Peyer's patch (tissue), 4 donors: ENCODE results near the gene SRSF9. TPM values are rescaled to one million over a fixed set of nuclear protein-coding genes. Genes with fewer than 3 reads are reported as not detected.

ENCODE experiments used
- DNase-seq, 3 donors: peaks; one replicate each; pipeline ENCODE4 v3.0.0-alpha.2; 2017 to 2019
- H3K27ac ChIP-seq, 4 donors: fragments of 200-600 bp; sonication (generic); one replicate each; pipeline ENCODE4 v1.5.1; 2016 to 2019
- H3K27me3 ChIP-seq, 2 donors: fragments of 200-600 bp; sonication (generic); one replicate each; pipeline ENCODE4 v1.5.1; 2019
- H3K36me3 ChIP-seq, 3 donors: fragments of 200-600 bp; sonication (generic); one replicate each; pipeline ENCODE4 v1.5.1; 2016 to 2019
- H3K4me1 ChIP-seq, 4 donors: fragments of 200-600 bp; sonication (generic); one replicate each; pipeline ENCODE4 v1.5.1; 2016 to 2019
- H3K4me3 ChIP-seq, 4 donors: fragments of 200-600 bp; sonication (generic); 1 replicate in 3 of 4; 2 replicates in 1 of 4; pipeline ENCODE4 v1.5.1; 2016 to 2019; ENCODE audit warnings: mild to moderate bottlenecking in 1 of 4
- H3K9me3 ChIP-seq, 4 donors: fragments of 200-600 bp; sonication (generic); one replicate each; pipeline ENCODE4 v1.5.1; 2016 to 2019; ENCODE audit warnings: mild to moderate bottlenecking in 1 of 4
- CTCF ChIP-seq, 6 experiments: fragments of 450-650 bp in 4 of 6; fragments of 200-600 bp in 2 of 6; sonication (generic) in 1 of 6; IDR thresholded peaks; one replicate each; pipeline ENCODE4 v1.5.1; 2017 to 2019; ENCODE audit warnings: antibody characterized with exemption in 6 of 6, mild to moderate bottlenecking in 3 of 6, moderate library complexity in 1 of 6
- POLR2A ChIP-seq, 2 donors: fragments of 450-650 bp; IDR thresholded peaks; one replicate each; pipeline ENCODE4 v1.5.1; 2017; ENCODE audit warnings: antibody characterized with exemption in 2 of 2, mild to moderate bottlenecking in 2 of 2, moderate library complexity in 2 of 2
- total RNA-seq, 4 donors: library from RNA; depleted of rRNA; stranded (reverse); fragments of >200 nt; gene quantifications; one replicate each; pipeline ENCODE4 v1.1.0, GENCODE V29; 2016

Gene SRSF9
- total RNA-seq, 4 donors from 2014 or later = 59.9 to 144 (median 78.1) TPM

GRCh38 chr12:120428597-120429229 is 40.8 kb downstream of the SRSF9 start:
- TF ChIP-seq CTCF (IDR thresholded peaks at IDR 0.05) = no peak
- no peaks in the 10 kb centered on the region for H3K9me3 ChIP-seq
- no peak for DNase-seq
- no peak overlapping the region for H3K27ac ChIP-seq
- H3K27me3 ChIP-seq = no peaks in the 10 kb centered on the region
- H3K36me3 ChIP-seq = no peaks in the 10 kb centered on the region
- H3K4me3 ChIP-seq = no peak overlapping the region
- peaks cover 0 to 4% (median 0%) of the 10 kb centered on the region in 4 donors for H3K4me1 ChIP-seq

GRCh38 chr12:120425797-120426196 is 43.8 kb downstream of the SRSF9 start:
- Histone ChIP-seq H3K36me3 (no peaks in the 10 kb centered on the region), H3K27me3 (no peaks in the 10 kb centered on the region), H3K4me3 (no peak overlapping the region), H3K9me3 (no peaks in the 10 kb centered on the region), H3K4me1 (peaks cover 0 to 4% (median 0%) of the 10 kb centered on the region in 4 donors), H3K27ac (no peak overlapping the region)
- DNase-seq = no peak
- TF ChIP-seq POLR2A (IDR thresholded peaks at IDR 0.05) (no peak), CTCF (IDR thresholded peaks at IDR 0.05) (no peak)

GRCh38 chr12:120422892-120423456 is 46.6 kb downstream of the SRSF9 start:
- H3K36me3 ChIP-seq = no peaks in the 10 kb centered on the region
- H3K27ac ChIP-seq = no peak overlapping the region
- no peaks in the 10 kb centered on the region for H3K9me3 ChIP-seq
- H3K27me3 ChIP-seq = no peaks in the 10 kb centered on the region
- no peak for TF ChIP-seq POLR2A (IDR thresholded peaks at IDR 0.05)
- TF ChIP-seq CTCF (IDR thresholded peaks at IDR 0.05) = no peak
- DNase-seq = no peak
- no peak overlapping the region for H3K4me3 ChIP-seq
- no peaks in the 10 kb centered on the region for H3K4me1 ChIP-seq

GRCh38 chr12:120421701-120422100 is 47.8 kb downstream of the SRSF9 start:
- Histone ChIP-seq H3K4me3 (no peak overlapping the region), H3K27me3 (no peaks in the 10 kb centered on the region), H3K27ac (no peak overlapping the region), H3K36me3 (no peaks in the 10 kb centered on the region), H3K4me1 (no peaks in the 10 kb centered on the region), H3K9me3 (no peaks in the 10 kb centered on the region)
- DNase-seq = no peak
- no peak for TF ChIP-seq CTCF (IDR thresholded peaks at IDR 0.05)
- no peak for TF ChIP-seq POLR2A (IDR thresholded peaks at IDR 0.05)

GRCh38 chr12:120417917-120418580 is 51.5 kb downstream of the SRSF9 start:
- no peak overlapping the region for H3K4me3 ChIP-seq
- H3K9me3 ChIP-seq = no peaks in the 10 kb centered on the region
- no peak for DNase-seq
- H3K36me3 ChIP-seq = no peaks in the 10 kb centered on the region
- H3K4me1 ChIP-seq = no peaks in the 10 kb centered on the region
- TF ChIP-seq CTCF (IDR thresholded peaks at IDR 0.05) = no peak
- TF ChIP-seq POLR2A (IDR thresholded peaks at IDR 0.05) = no peak
- no peaks in the 10 kb centered on the region for H3K27me3 ChIP-seq
- no peak overlapping the region for H3K27ac ChIP-seq
